ENCODE data around the gene CNKSR1.
A peak's percentile ranks its signal among the peaks of the same experiment; 100 is the strongest.

CNKSR1 gene

GRCh38 chr1:26166719-26167281, 10.5 kb upstream of the CNKSR1 start:
- no peak for TF ChIP-seq CTCF (IDR thresholded peaks at IDR 0.05; ENCODE audit: borderline replicate concordance, insufficient read depth, low read depth, low read length)
- no peak overlapping the region for H3K4me3 ChIP-seq (ENCODE audit: low read depth, low read length)

- TF ChIP-seq CTCF (IDR thresholded peaks at IDR 0.05; ENCODE audit: borderline replicate concordance, insufficient read depth, low read depth, low read length), result no peak
- peak within 1 kb of the TSS; percentile 93 for H3K4me3 ChIP-seq (ENCODE audit: low read depth, low read length)
Measured at GRCh38 chr1:26168410-26169197, 8.7 kb upstream of the CNKSR1 start, which contains the start of gene C1orf232. C1orf232 (minus strand) TSS chr1:26168963; CDS start chr1:26168499, 464 bp downstream.

- H3K4me3 ChIP-seq (ENCODE audit: low read depth, low read length), result peak overlapping the region; percentile 93
- no peak for TF ChIP-seq CTCF (IDR thresholded peaks at IDR 0.05; ENCODE audit: borderline replicate concordance, insufficient read depth, low read depth, low read length)
Measured at GRCh38 chr1:26169198-26169554, 8.1 kb upstream of the CNKSR1 start.

- TF ChIP-seq CTCF (IDR thresholded peaks at IDR 0.05; ENCODE audit: borderline replicate concordance, insufficient read depth, low read depth, low read length), result peak; percentile 99
Measured at GRCh38 chr1:26169669-26170471, 7.4 kb upstream of the CNKSR1 start, which contains the start of gene ZNF593. ZNF593 (plus strand) TSS chr1:26169908; CDS start chr1:26169984, 76 bp downstream.

GRCh38 chr1:26170472-26170821, 6.8 kb upstream of the CNKSR1 start:
- peak overlapping the region; percentile 93 for H3K4me3 ChIP-seq (ENCODE audit: low read depth, low read length)
- no peak for TF ChIP-seq CTCF (IDR thresholded peaks at IDR 0.05; ENCODE audit: borderline replicate concordance, insufficient read depth, low read depth, low read length)

More at GRCh38 chr1:26169669-26170471, 7.4 kb upstream of the CNKSR1 start, which contains the start of gene ZNF593:
- peak within 1 kb of the TSS; percentile 93 for H3K4me3 ChIP-seq (ENCODE audit: low read depth, low read length)

- TF ChIP-seq CTCF (IDR thresholded peaks at IDR 0.05; ENCODE audit: borderline replicate concordance, insufficient read depth, low read depth, low read length), result no peak
- H3K4me3 ChIP-seq (ENCODE audit: low read depth, low read length), result peak within 1 kb of the TSS; percentile 93
Measured at GRCh38 chr1:26171084-26172072, 5.9 kb upstream of the CNKSR1 start, which contains the start of gene ZNF593OS. ZNF593OS (minus strand) TSS chr1:26171832; CDS start chr1:26171661, 171 bp downstream.

Measured in GM12875 (cell line).